H9 (cell line): Measurements from ENCODE around the gene MPV17L2. TPM values are rescaled to one million over a fixed set of nuclear protein-coding genes. Genes with fewer than 3 reads are reported as not detected.

Source experiments
- DNase-seq: peaks from one replicate; pipeline ENCODE4 v3.0.0-alpha.2; 2017
- H2AFZ ChIP-seq: one replicate; pipeline ENCODE4 v1.6.1; 2013; ENCODE audit warnings: mild to moderate bottlenecking, low read length, control low read depth, moderate library complexity
- H2AK5ac ChIP-seq: 2 replicates; pipeline ENCODE4 v1.6.1; 2013; ENCODE audit warnings: low read length, control low read depth, mixed read lengths; ENCODE audit not compliant: insufficient read length
- H2BK120ac ChIP-seq: one replicate; pipeline ENCODE4 v1.6.1; 2013; ENCODE audit warnings: low read depth, mild to moderate bottlenecking, low read length, control low read depth, inconsistent platforms; ENCODE audit not compliant: poor library complexity, severe bottlenecking
- H2BK12ac ChIP-seq: 2 replicates; pipeline ENCODE4 v1.6.1; 2013; ENCODE audit warnings: low read length, control low read depth, mixed read lengths, low read depth; ENCODE audit not compliant: insufficient read length
- H2BK15ac ChIP-seq: 2 replicates; pipeline ENCODE4 v1.6.1; 2013; ENCODE audit warnings: low read depth, low read length, control low read depth
- H2BK20ac ChIP-seq: one replicate; pipeline ENCODE4 v1.6.1; 2013; ENCODE audit warnings: low read depth, mild to moderate bottlenecking, low read length, control low read depth, inconsistent platforms; ENCODE audit not compliant: poor library complexity, severe bottlenecking
- H2BK5ac ChIP-seq: 2 replicates; pipeline ENCODE4 v1.6.1; 2013; ENCODE audit warnings: low read length, control low read depth, mixed read lengths; ENCODE audit not compliant: insufficient read length
- H3K14ac ChIP-seq: 2 replicates; pipeline ENCODE4 v1.6.1; 2013; ENCODE audit warnings: low read length, control low read depth; ENCODE audit not compliant: insufficient read depth
- H3K18ac ChIP-seq: 2 replicates; pipeline ENCODE4 v1.6.1; 2013; ENCODE audit warnings: low read depth, mild to moderate bottlenecking, mixed read lengths, low read length, control low read depth; ENCODE audit not compliant: insufficient read length
- H3K23ac ChIP-seq: 2 replicates; pipeline ENCODE4 v1.6.1; 2013; ENCODE audit warnings: low read length, control low read depth, mixed read lengths, low read depth; ENCODE audit not compliant: insufficient read length
- H3K23me2 ChIP-seq: 2 replicates; pipeline ENCODE4 v1.6.1; 2013; ENCODE audit warnings: low read depth, mild to moderate bottlenecking, mixed read lengths, low read length, control low read depth; ENCODE audit not compliant: insufficient read length, poor library complexity, severe bottlenecking
- H3K27ac ChIP-seq: 2 replicates; pipeline ENCODE4 v1.5.1; 2013; ENCODE audit warnings: low read length, control low read depth, mixed read lengths, low read depth; ENCODE audit not compliant: insufficient read length
- H3K27me3 ChIP-seq: 2 replicates; pipeline ENCODE4 v1.6.1; 2013; ENCODE audit warnings: low read length, control low read depth, inconsistent platforms; ENCODE audit not compliant: insufficient read depth
- H3K4ac ChIP-seq: 2 replicates; pipeline ENCODE4 v1.6.1; 2013; ENCODE audit warnings: low read depth, mild to moderate bottlenecking, control low read depth, inconsistent platforms, low read length, moderate library complexity
- H3K4me1 ChIP-seq: 2 replicates; pipeline ENCODE4 v1.6.1; 2013; ENCODE audit warnings: low read length, control low read depth, inconsistent platforms; ENCODE audit not compliant: insufficient read depth
- H3K4me2 ChIP-seq: 2 replicates; pipeline ENCODE4 v1.6.1; 2013; ENCODE audit warnings: low read length, control low read depth, mixed read lengths; ENCODE audit not compliant: insufficient read length, insufficient read depth
- H3K56ac ChIP-seq: 2 replicates; pipeline ENCODE4 v1.6.1; 2013; ENCODE audit warnings: low read depth, mild to moderate bottlenecking, mixed read lengths, low read length, control low read depth; ENCODE audit not compliant: insufficient read length
- H3K79me1 ChIP-seq: 2 replicates; pipeline ENCODE4 v1.6.1; 2013; ENCODE audit warnings: low read depth, mild to moderate bottlenecking, moderate library complexity, low read length, control low read depth, inconsistent platforms; ENCODE audit not compliant: insufficient read depth, poor library complexity, severe bottlenecking
- H3K79me2 ChIP-seq: 2 replicates; pipeline ENCODE4 v1.6.1; 2013; ENCODE audit warnings: low read length, control low read depth, inconsistent platforms; ENCODE audit not compliant: insufficient read depth
- H3K9ac ChIP-seq: 2 replicates; pipeline ENCODE4 v1.6.1; 2013; ENCODE audit warnings: low read length, control low read depth, mixed read lengths; ENCODE audit not compliant: insufficient read length; ENCODE audit errors: extremely low read depth
- H3K9me3 ChIP-seq: one replicate; pipeline ENCODE4 v1.6.1; 2013; ENCODE audit warnings: low read depth, low read length, inconsistent platforms; ENCODE audit not compliant: control insufficient read depth
- H3T11ph ChIP-seq: one replicate; pipeline ENCODE4 v1.6.1; 2013; ENCODE audit warnings: mild to moderate bottlenecking, low read length, control low read depth, inconsistent platforms
- H4K20me1 ChIP-seq: one replicate; pipeline ENCODE4 v1.6.1; 2013; ENCODE audit not compliant: control insufficient read depth, insufficient read length, insufficient read depth
- H4K5ac ChIP-seq: 2 replicates; pipeline ENCODE4 v1.6.1; 2013; ENCODE audit warnings: low read depth, mild to moderate bottlenecking, mixed read lengths, low read length, control low read depth; ENCODE audit not compliant: insufficient read length
- H4K8ac ChIP-seq: replicated peaks from 2 replicates; pipeline ENCODE4 v1.6.1; 2013; ENCODE audit warnings: low read length, control low read depth, mixed read lengths, low read depth; ENCODE audit not compliant: insufficient read length
- H4K91ac ChIP-seq: 2 replicates; pipeline ENCODE4 v1.6.1; 2013; ENCODE audit warnings: low read depth, mild to moderate bottlenecking, moderate library complexity, mixed read lengths, low read length, control low read depth; ENCODE audit not compliant: insufficient read length
- H3K27ac Mint-ChIP-seq, 3 experiments: 2 replicates in 2 of 3; 3 replicates in 1 of 3; pipeline ENCODE4 v1.8.0; 2020 to 2021; ENCODE audit warnings: mixed read lengths in 3 of 3, mild to moderate bottlenecking in 1 of 3, moderate library complexity in 1 of 3
- H3K27me3 Mint-ChIP-seq: 2 replicates; pipeline ENCODE4 v1.8.0; 2021; ENCODE audit warnings: low read depth, mild to moderate bottlenecking, moderate library complexity, mixed read lengths
- H3K36me3 Mint-ChIP-seq, 3 experiments: 2 replicates in 2 of 3; 3 replicates in 1 of 3; pipeline ENCODE4 v1.8.0; 2020 to 2021; ENCODE audit warnings: low read depth in 3 of 3, mixed read lengths in 3 of 3; ENCODE audit not compliant: insufficient read depth in 1 of 3
- H3K4me1 Mint-ChIP-seq, 2 experiments: 2 replicates each; pipeline ENCODE4 v1.8.0; 2020; ENCODE audit warnings: mixed read lengths in 2 of 2
- H3K4me3 Mint-ChIP-seq, 2 experiments: 2 replicates in 1 of 2; 3 replicates in 1 of 2; pipeline ENCODE4 v1.8.0; 2020 to 2021; ENCODE audit warnings: mild to moderate bottlenecking in 2 of 2, mixed read lengths in 2 of 2, moderate library complexity in 1 of 2
- H3K9me3 Mint-ChIP-seq, 2 experiments: 2 replicates in 1 of 2; 3 replicates in 1 of 2; pipeline ENCODE4 v1.8.0; 2020; ENCODE audit warnings: mild to moderate bottlenecking in 2 of 2, mixed read lengths in 2 of 2, moderate library complexity in 1 of 2
- WGBS: extraction: QIAGEN DNeasy Blood & Tissue Kit; methylation state at CpG from one replicate; pipeline ENCODE4 v1.1.7; 2013; ENCODE audit warnings: missing lambda C conversion rate, low lambda C conversion rate, mixed read lengths; ENCODE audit not compliant: insufficient read length; ENCODE audit errors: extremely low coverage; 5-methylcytosine and 5-hydroxymethylcytosine counted together
- total RNA-seq: library from RNA; stranded (reverse); gene quantifications from 2 replicates; pipeline ENCODE4 v1.2.1, GENCODE V29; 2021
- TF ChIP-seq, protein P1 (sequence below): fragments of 200-600 bp; sonication (generic); conservative IDR thresholded peaks from 3 replicates; pipeline ENCODE4 v1.8.0; 2021; ENCODE audit warnings: antibody characterized with exemption, mild to moderate bottlenecking

Gene MPV17L2
- total RNA-seq, 1 experiment from 2014 or later, result 26.4 TPM

DNA sequence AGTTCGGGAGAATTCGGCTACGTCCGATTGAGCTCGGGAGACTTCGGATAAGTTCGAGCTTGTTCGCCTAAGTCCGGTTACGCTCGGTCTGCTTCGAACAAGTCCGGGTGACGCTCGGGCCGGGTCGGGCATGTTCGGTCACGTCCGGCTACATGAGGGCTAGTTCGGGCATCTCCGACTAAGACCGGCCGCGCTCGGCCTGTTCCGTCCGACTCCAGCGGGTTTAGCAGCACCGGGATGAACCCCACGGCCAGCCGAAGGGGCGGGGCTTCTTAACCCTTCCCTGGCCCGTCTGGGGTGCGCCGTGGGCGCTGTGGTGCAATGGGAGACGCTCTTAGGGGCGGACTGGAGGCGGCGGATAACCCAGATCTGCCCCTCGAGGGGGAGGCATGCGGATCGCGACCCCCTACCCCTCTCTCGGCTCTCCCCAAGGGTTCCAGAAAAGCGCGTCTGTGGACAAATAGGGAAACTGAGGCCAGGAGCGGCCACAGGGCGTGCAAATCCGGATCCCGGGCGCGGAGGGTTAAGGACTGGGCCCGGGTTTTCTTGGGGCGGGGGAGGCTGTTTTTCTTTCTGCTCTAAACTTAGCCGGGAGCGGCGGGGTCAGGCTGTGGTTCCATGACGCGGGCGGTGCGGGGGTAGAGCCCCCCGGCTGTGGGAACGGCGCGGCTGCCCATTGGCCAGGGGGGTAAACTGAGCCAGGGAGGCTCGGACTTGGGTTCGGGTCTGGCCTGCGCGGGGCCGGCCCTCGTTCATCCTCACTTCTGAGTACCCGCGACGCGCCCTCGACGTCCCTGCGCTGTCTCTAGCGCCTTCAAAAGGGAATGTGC lies 31.7 kb downstream of the MPV17L2 start:
- Histone ChIP-seq H3K9me3 (no peaks in the 10 kb centered on the region), H3K4me2 (peak overlapping the region; percentile 71), H3K27me3 (peaks cover 2% of the 10 kb centered on the region; the same call in 1 of the 2 replicates)

More for the DNA sequence above, 31.7 kb downstream of the MPV17L2 start:
- TF ChIP-seq, protein P1, sequence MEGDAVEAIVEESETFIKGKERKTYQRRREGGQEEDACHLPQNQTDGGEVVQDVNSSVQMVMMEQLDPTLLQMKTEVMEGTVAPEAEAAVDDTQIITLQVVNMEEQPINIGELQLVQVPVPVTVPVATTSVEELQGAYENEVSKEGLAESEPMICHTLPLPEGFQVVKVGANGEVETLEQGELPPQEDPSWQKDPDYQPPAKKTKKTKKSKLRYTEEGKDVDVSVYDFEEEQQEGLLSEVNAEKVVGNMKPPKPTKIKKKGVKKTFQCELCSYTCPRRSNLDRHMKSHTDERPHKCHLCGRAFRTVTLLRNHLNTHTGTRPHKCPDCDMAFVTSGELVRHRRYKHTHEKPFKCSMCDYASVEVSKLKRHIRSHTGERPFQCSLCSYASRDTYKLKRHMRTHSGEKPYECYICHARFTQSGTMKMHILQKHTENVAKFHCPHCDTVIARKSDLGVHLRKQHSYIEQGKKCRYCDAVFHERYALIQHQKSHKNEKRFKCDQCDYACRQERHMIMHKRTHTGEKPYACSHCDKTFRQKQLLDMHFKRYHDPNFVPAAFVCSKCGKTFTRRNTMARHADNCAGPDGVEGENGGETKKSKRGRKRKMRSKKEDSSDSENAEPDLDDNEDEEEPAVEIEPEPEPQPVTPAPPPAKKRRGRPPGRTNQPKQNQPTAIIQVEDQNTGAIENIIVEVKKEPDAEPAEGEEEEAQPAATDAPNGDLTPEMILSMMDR, result no peak
- Histone ChIP-seq H3K18ac (no peak overlapping the region), H2AK5ac (no peak overlapping the region), H3K9ac (no peak overlapping the region), H3K14ac (no peak overlapping the region), H2BK12ac (no peak overlapping the region), H3K4me1 (no peaks in the 10 kb centered on the region; the same call in 1 of the 2 replicates), H4K91ac (no peak overlapping the region), H3K79me2 (no peaks in the 10 kb centered on the region), H2BK120ac (no peak overlapping the region), H2BK15ac (no peak overlapping the region), H3K4ac (no peak overlapping the region), H4K8ac (no peak overlapping the region), H3K79me1 (no peaks in the 10 kb centered on the region), H3T11ph (no peak overlapping the region), H3K56ac (no peak overlapping the region), H3K23me2 (peaks cover 4% of the 10 kb centered on the region), H2BK5ac (no peak overlapping the region), H4K20me1 (no peaks in the 10 kb centered on the region), H3K27ac (no peak overlapping the region), H2AFZ (no peak overlapping the region), H2BK20ac (no peak overlapping the region), H3K23ac (no peak overlapping the region), H4K5ac (no peak overlapping the region)
- H3K4me1 Mint-ChIP-seq, result peaks cover 29 to 42% of the 10 kb centered on the region in 2 experiments
- DNase-seq, result peak; percentile 99
- H3K4me3 Mint-ChIP-seq, result peak overlapping the region; percentile 78 to 97
- peak overlapping the region; percentile 96 to 99 (median 97) for H3K27ac Mint-ChIP-seq
- peaks cover 34% of the 10 kb centered on the region for H3K27me3 Mint-ChIP-seq
- no CpG with 5 or more reads among the region's 81 CpGs for WGBS
- peaks cover 0 to 2% of the 10 kb centered on the region in 2 experiments; a peak in 2 of 5 replicates for H3K9me3 Mint-ChIP-seq
- H3K36me3 Mint-ChIP-seq, result no peaks in the 10 kb centered on the region; a peak in 1 of 7 replicates
